NB4 (cell line): ENCODE measurements around the gene LRRK1.

ENCODE experiments used
- DNase-seq: peaks from one replicate; pipeline ENCODE4 v3.0.0; 2010; ENCODE audit warnings: low read depth
- H3K4me3 ChIP-seq: one replicate; pipeline ENCODE4 v1.5.1; 2011; ENCODE audit warnings: mild to moderate bottlenecking, low read depth, low read length, moderate library complexity
- CTCF ChIP-seq: IDR thresholded peaks from one replicate; pipeline ENCODE4 v1.5.1; 2012; ENCODE audit warnings: low read depth, low read length
- MAX ChIP-seq: IDR thresholded peaks from 2 replicates; pipeline ENCODE4 v1.6.1; 2011; ENCODE audit warnings: low read depth, low read length
- MYC ChIP-seq: IDR thresholded peaks from 2 replicates; pipeline ENCODE4 v1.6.1; 2011; ENCODE audit warnings: low read depth, low read length
- POLR2A ChIP-seq: IDR thresholded peaks from 2 replicates; pipeline ENCODE4 v1.6.1; 2011; ENCODE audit warnings: mild to moderate bottlenecking; ENCODE audit not compliant: insufficient read length; ENCODE audit errors: extremely low read depth

Gene LRRK1

GRCh38 chr15:100926971-100927756 is 8.0 kb downstream of the LRRK1 start:
- TF ChIP-seq CTCF = no peak
- no peak for TF ChIP-seq MAX
- no peak for TF ChIP-seq MYC
- no peak for TF ChIP-seq POLR2A
- H3K4me3 ChIP-seq = no peak overlapping the region
- no peak for DNase-seq

- DNase-seq = no peak
- TF ChIP-seq CTCF = no peak
- no peak for TF ChIP-seq POLR2A
- no peak for TF ChIP-seq MAX
Observed at GRCh38 chr15:100928632-100929280, 9.6 kb downstream of the LRRK1 start.

GRCh38 chr15:100929641-100930042 is 10.5 kb downstream of the LRRK1 start:
- H3K4me3 ChIP-seq = no peak overlapping the region
- TF ChIP-seq POLR2A (no peak), CTCF (no peak), MAX (no peak), MYC (no peak)
- DNase-seq = no peak

More at GRCh38 chr15:100928632-100929280, 9.6 kb downstream of the LRRK1 start:
- no peak overlapping the region for H3K4me3 ChIP-seq

GRCh38 chr15:100930306-100930848 is 11.2 kb downstream of the LRRK1 start:
- no peak overlapping the region for H3K4me3 ChIP-seq
- no peak for DNase-seq
- no peak for TF ChIP-seq CTCF
- no peak for TF ChIP-seq POLR2A
- TF ChIP-seq MYC = no peak
- TF ChIP-seq MAX = no peak

GRCh38 chr15:100931143-100931890 is 12.2 kb downstream of the LRRK1 start:
- no peak for TF ChIP-seq CTCF
- TF ChIP-seq MYC = no peak
- no peak for TF ChIP-seq MAX
- TF ChIP-seq POLR2A = no peak
- DNase-seq = no peak
- H3K4me3 ChIP-seq = no peak overlapping the region
